ENCODE results near the gene CEP104.

The CEP104 gene

GRCh38 chr1:3767328-3767925 is 89.6 kb downstream of the CEP104 start:
- DNase-seq (ENCODE audit: low read depth in 2 of 3, low spot score in 2 of 3) = no peak

- DNase-seq (ENCODE audit: low read depth in 2 of 3, low spot score in 2 of 3) = no peak
These were observed 93.5 kb downstream of the CEP104 start for GRCh38 chr1:3763351-3764125.

- DNase-seq (ENCODE audit: low read depth in 2 of 3, low spot score in 2 of 3) = no peak
These were observed 94.2 kb downstream of the CEP104 start for GRCh38 chr1:3762873-3763228.

GRCh38 chr1:3762151-3762872 is 94.7 kb downstream of the CEP104 start:
- no peak for DNase-seq (ENCODE audit: low read depth in 2 of 3, low spot score in 2 of 3)

All from activated CD8-positive, alpha-beta memory T cell treated with anti-CD3 and anti-CD28 coated beads for 48 hours (primary cell).